Endometrium (tissue), 2 donors: Measurements from ENCODE around the gene OPN1SW.

ENCODE experiments used
- FAIRE-seq: peaks from 2 replicates; lab custom pipeline; 2012; peaks lifted over from hg19 to GRCh38; lab: Jason Lieb, UNC
- donor health status: control.
- donor health status: control.

Gene OPN1SW

GRCh38 chr7:128792471-128793180, 17.0 kb upstream of the OPN1SW start:
- no peak for FAIRE-seq

GRCh38 chr7:128791972-128792327, 16.4 kb upstream of the OPN1SW start:
- FAIRE-seq: no peak

GRCh38 chr7:128791121-128791971, 15.8 kb upstream of the OPN1SW start, which contains the start of gene CCDC136:
CCDC136 (plus strand) TSS chr7:128791968; CDS start chr7:128792412, 444 bp downstream.
- FAIRE-seq: no peak

GRCh38 chr7:128790315-128791041, 14.9 kb upstream of the OPN1SW start:
- FAIRE-seq: no peak

GRCh38 chr7:128788446-128789412, 13.1 kb upstream of the OPN1SW start:
- no peak for FAIRE-seq

GRCh38 chr7:128785738-128786137, 10.1 kb upstream of the OPN1SW start:
- no peak for FAIRE-seq

- FAIRE-seq: no peak
Measured at GRCh38 chr7:128783143-128783861, 7.7 kb upstream of the OPN1SW start.

- no peak for FAIRE-seq
Measured at GRCh38 chr7:128781851-128782250, 6.3 kb upstream of the OPN1SW start.

GRCh38 chr7:128781126-128781525, 5.5 kb upstream of the OPN1SW start:
- no peak for FAIRE-seq

- no peak for FAIRE-seq
Measured at GRCh38 chr7:128778946-128779345, 3.4 kb upstream of the OPN1SW start.

- no peak for FAIRE-seq
Measured at GRCh38 chr7:128777156-128778123, 1.8 kb upstream of the OPN1SW start.

- FAIRE-seq: no peak
Measured at GRCh38 chr7:128774921-128775320, 673 bp downstream of the OPN1SW start.

- no peak for FAIRE-seq
Measured at GRCh38 chr7:128774029-128774689, 1.4 kb downstream of the OPN1SW start.

GRCh38 chr7:128773604-128774003, 2.0 kb downstream of the OPN1SW start:
- no peak for FAIRE-seq

- FAIRE-seq: no peak
Measured at GRCh38 chr7:128770233-128770632, 5.4 kb downstream of the OPN1SW start.

GRCh38 chr7:128767475-128768110, 8.0 kb downstream of the OPN1SW start:
- no peak for FAIRE-seq

- FAIRE-seq: no peak
Measured at GRCh38 chr7:128763541-128763940, 12.1 kb downstream of the OPN1SW start.

GRCh38 chr7:128759242-128759641, 16.4 kb downstream of the OPN1SW start:
- FAIRE-seq: no peak

GRCh38 chr7:128758553-128758952, 17.0 kb downstream of the OPN1SW start:
- no peak for FAIRE-seq
